ENCODE measurements around the gene CASZ1.

CASZ1 gene

GRCh38 chr1:10633416-10633815, 163.0 kb downstream of the CASZ1 start:
- DNase-seq, result no peak

GRCh38 chr1:10632691-10633090, 163.8 kb downstream of the CASZ1 start:
- DNase-seq, result no peak

DNA sequence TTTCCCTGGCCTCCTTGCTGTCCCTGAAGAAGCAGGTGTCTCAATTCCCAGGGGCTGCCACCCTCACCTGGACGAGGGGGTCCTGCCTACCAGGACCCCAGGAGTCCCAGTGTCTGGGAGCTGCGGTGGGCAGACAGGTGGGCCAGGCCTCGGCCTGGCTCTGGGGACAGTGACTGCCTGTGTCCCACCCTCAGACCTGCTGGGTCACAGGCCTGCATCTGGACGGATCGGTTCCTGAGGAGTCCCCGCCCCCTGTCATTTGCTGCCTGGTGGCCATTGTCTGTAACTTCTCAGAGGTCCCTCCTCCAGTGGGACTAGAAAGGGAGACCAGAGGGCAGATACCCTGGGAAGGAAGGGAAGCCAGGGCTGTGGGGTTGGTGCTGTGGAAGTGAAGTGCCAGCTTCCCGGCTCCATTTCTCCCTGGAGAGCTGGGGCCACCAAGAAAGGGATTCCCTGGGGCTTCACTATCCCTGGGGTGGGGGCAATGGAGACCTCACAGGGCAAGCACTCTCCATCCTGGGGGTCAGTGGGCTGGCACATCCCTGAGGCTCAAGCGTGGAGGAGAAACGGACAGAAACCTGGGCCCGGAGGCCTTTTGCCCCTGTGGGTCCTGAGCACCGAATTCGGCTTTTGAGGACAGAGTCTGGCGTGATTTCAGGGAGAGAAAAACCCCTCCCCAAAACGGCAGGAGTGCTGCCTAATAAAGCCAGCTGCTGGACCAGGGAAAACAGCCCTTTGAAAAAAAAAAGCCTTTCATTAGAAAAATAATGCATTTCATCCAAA, 164.4 kb downstream of the CASZ1 start:
- DNase-seq, result no peak

GRCh38 chr1:10631121-10631810, 165.2 kb downstream of the CASZ1 start:
- no peak for DNase-seq

DNA sequence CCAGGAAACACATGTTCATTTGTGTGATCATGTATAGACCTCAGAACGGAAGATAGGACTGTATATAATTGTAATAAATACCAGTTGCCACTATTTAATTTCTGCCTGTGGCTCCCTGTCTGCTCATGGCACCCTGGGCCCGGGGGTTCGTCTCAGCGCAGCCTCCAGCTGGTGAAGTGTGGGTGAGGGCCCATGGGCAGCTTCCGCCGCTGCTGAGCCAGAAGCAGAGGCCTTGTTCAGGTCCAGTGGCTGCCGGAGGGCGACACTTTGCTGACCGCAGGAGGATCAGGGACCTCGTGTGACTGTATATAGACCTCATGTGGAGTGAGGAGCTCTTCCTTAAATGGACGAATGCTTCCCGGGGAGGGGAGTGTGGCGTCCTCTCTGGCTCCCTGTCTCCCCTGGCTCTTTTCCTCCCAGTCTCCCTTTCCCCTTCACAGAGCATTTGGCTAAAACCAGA, 165.8 kb downstream of the CASZ1 start:
- no peak for DNase-seq

GRCh38 chr1:10629816-10630571, 166.5 kb downstream of the CASZ1 start:
- DNase-seq, result no peak

DNA sequence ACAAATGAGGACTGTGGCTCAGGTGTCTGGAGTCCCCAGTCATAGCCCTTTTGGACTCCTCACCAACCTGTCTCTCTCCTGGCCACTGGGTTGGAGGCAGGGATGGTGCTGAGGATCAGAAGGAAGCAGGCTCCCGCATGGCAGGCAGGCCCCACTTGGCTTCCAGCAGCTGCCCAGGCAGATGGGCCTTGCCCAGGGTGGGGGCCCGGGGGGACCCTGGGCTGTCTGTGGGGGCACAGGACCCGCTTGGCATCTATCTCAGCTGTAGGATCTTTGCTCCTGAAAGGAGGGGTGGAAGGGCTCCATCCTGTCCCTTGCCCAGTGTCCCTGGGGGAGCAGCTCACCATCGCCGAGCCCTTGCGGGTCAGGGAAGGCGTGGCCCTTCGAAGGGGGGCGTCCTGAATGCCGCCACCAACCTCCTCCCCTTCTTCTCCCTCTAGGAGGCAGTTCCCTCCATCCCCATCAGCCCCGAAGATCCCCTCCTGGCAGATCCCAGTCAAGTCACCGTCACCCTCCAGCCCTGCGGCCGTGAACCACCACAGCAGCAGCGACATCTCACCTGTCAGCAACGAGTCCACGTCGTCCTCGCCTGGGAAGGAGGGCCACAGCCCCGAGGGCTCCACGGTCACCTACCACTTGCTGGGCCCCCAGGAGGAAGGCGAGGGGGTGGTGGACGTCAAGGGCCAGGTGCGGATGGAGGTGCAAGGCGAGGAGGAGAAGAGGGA, 167.2 kb downstream of the CASZ1 start:
- DNase-seq, result no peak

DNA sequence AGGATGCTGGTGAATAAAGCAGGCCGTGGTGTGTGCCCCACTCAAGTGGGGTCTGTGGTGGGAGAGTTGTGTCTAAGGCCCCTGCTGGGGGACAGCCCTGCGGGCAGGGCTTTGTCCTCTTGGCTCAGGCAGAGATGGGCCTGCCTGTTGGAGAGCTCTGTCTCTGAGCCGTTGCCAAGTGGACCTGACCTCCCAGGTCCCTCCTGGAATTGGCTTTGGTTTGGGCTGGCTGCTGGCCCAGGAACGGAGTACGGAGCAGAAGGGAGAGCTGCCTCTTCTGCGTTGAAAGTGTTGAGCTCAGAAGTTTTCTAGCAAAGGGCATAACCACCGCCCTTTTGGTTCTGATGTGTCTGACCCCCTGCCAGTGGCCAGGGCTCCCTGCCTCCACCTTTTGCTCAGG, 167.8 kb downstream of the CASZ1 start:
- DNase-seq, result no peak

DNA sequence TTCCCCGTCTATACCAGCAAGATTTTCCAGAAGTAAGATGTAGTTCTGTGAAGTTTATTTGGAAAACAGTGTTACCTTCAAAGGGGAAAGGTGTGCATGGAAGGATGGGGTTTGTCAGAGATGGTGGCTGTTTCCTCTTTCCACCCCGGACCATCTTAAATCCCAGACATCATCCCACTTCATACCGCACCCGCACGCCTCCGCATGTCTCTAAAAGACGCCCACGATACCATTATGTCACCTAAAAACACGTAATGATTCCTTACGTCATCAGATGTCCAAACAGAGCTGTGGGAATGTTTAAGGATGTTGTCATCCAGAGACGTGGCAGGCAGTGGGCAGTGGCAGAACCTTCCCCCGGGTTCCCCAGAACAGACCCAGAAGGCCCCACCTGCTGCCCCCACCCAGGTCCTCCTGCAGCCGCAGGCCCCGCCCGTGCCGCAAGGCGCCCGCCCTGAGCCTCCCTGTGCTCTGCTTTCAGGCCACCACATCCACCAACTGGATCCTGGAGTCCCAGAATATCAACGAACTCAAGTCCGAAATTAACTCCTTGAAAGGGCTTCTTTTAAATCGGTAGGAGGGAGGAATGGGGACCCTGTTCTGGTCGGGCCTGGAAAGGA, 169.5 kb downstream of the CASZ1 start:
- no peak for DNase-seq

DNA sequence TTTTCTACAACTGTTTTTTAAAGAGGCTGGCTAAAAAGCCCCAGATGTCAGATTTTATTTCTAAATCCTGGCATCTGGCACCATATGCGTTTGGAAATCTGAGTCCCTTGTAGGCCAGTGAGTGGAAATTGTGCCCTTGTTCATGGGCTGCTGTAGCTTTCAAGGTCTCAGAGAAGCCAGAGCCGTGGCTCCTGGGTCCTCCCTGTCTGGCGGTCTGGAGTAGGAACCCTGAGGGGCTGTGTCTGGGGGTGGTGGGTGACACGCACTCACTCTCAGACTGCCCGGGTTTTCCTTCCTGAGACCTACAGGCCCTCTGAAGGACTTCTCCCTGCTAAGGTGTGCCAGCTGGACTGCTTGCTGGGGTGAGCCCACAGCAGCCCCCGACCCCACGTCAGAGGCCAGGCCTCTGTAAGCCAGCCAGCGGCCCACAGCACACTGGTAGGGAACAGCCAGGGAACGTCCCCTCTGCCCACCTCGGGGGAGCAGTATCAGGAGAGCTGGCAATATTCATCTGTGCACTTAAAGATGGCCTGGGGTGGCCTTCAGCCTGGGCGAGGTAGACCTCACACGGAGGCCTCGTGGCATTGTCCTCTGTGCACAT, 170.2 kb downstream of the CASZ1 start:
- DNase-seq, result no peak

DNA sequence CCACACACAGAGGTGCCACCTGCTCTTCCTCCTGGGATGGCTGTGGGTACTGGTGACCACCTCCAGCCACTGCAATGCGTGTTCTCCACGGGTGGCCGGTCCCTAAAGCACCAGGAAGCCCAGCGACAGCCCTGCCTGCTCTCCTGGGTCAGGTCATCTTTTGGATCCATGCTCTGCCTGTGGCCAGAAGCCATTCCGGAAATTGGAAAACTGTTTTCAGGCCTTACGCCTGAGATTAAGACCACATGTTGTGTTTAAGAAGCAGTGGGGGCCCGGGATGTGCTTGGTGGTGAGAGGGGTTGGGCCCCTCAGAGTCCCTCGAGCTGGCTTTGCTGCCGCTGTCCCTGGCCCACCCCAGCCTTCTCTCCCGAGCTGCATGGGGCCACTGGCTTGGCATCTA, 170.9 kb downstream of the CASZ1 start:
- DNase-seq, result no peak

- DNase-seq, result no peak
Measured at GRCh38 chr1:10625076-10625475, 171.4 kb downstream of the CASZ1 start.

DNA sequence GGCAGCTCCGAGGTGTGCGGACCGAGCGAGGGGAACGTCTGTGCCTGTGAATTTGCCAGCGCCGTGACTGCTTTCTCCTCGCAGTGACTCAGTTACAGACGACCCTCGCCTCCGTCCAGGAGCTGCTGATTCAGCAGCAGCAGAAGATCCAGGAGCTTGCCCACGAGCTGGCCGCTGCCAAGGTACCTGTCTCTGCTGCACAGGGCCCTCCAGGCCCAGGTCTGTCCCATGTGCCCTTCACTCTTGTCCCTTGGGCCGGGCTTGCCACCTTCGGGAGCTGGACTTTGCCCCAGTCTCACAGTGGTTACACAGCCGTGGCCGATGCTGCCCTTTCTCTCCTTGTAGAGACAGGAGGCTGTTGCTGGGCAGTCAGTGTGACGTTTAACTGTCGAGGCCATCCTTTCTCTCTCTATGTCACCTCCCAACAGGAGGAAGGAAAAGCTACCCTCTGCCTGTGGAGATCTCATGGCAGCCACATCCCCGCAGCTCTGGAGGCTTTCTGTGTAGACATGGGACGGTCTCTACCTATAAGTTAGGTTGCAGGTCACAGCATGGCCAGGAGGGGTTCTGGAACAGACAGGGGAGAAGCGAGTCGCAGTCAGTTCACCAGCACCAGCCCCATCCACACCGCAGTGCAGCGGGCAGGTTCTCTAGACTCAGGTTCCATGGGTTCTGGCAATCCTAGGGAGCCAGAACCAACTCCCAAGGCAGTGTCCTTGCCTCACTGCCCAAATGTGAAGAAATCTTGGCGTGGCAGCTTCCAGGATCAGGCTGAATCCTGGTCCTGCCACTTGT, 172.0 kb downstream of the CASZ1 start:
- no peak for DNase-seq

GRCh38 chr1:10623686-10624145, 172.7 kb downstream of the CASZ1 start:
- no peak for DNase-seq

GRCh38 chr1:10622910-10623685, 173.3 kb downstream of the CASZ1 start:
- no peak for DNase-seq

DNA sequence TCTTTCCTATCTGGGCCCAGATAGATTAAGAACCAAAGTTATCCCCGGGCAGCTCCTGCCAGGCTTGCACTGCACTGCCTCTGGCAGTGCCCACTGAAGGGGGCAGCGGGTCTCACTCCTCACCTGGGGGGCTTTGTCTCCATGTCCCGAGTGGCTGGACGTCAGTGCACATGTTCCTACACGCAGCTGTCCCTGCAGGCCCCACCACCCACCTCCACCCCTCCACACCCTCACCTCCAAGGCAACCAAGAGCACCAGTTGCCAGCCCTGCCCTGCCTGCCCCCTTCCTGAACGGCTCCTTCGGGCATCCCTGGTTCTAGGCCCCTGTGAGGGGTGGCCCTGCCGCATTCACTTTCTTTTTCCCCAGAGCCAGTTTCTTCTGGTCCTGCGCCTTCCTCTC, 174.5 kb downstream of the CASZ1 start:
- no peak for DNase-seq

DNA sequence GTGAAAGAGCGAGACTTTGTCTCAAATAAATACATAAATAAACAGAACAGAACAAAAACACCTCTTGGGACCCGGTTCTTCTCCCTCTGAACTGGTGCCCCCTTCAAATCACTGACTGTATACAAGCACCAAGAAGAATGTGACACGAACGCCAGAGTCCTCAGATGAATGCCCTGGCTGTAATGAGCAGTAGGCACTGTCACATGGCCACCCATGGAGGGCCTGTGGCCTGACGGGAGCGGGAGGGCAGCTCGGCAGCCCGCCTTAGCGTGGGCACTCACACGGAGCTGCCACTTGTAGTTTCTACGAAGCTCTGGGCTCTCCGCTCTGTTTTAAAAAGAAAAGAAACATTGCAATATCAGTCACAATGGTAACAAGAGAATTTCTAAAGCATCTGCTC, 175.7 kb downstream of the CASZ1 start:
- no peak for DNase-seq

GRCh38 chr1:10617931-10618885, 178.2 kb downstream of the CASZ1 start:
- no peak for DNase-seq

- DNase-seq, result no peak
Measured at GRCh38 chr1:10617318-10617717, 179.1 kb downstream of the CASZ1 start.

All from GDM1 (cell line).